ENCODE measurements around the gene EEF2K. TPM values are rescaled to one million over a fixed set of nuclear protein-coding genes. Genes with fewer than 3 reads are reported as not detected.

Gene EEF2K
- polyA plus RNA-seq, 1 experiment = 9.6 TPM

GRCh38 chr16:22312897-22313781 is 107.1 kb downstream of the EEF2K start:
- ChIA-PET POLR2A (no interaction called here), CTCF (no interaction called here)
- no peak overlapping the region for H3K27ac ChIP-seq (ENCODE audit: low read depth, low read length)
- no peak for DNase-seq (ENCODE audit: low read depth, low spot score)
- no peak for TF ChIP-seq CTCF (IDR thresholded peaks at IDR 0.05; ENCODE audit: low read depth, low read length)
- no peaks in the 10 kb centered on the region for H3K27me3 ChIP-seq (ENCODE audit: control insufficient read depth, insufficient read depth, low read length)
- no peak overlapping the region for H3K4me3 ChIP-seq (ENCODE audit: low read depth, low read length)
- H3K9me3 ChIP-seq (ENCODE audit: control insufficient read depth, insufficient read depth, low read length) = no peaks in the 10 kb centered on the region; the same call in 1 of the 2 replicates

GRCh38 chr16:22313876-22314470 is 107.9 kb downstream of the EEF2K start:
- CTCF ChIA-PET = no interaction called here
- POLR2A ChIA-PET = no interaction called here
- no peak for TF ChIP-seq CTCF (IDR thresholded peaks at IDR 0.05; ENCODE audit: low read depth, low read length)

GRCh38 chr16:22314661-22315626 is 108.9 kb downstream of the EEF2K start:
- no peak for TF ChIP-seq CTCF (IDR thresholded peaks at IDR 0.05; ENCODE audit: low read depth, low read length)
- CTCF ChIA-PET = interaction anchor here (0.6 kb wide), 1 partner anchor 12 kb away, joined by 3 read pairs; no protein-coding TSS in a partner anchor

More at GRCh38 chr16:22313876-22314470, 107.9 kb downstream of the EEF2K start:
- DNase-seq (ENCODE audit: low read depth, low spot score) = no peak
- Histone ChIP-seq H3K4me3 (ENCODE audit: low read depth, low read length) (no peak overlapping the region), H3K27me3 (ENCODE audit: control insufficient read depth, insufficient read depth, low read length) (no peaks in the 10 kb centered on the region), H3K27ac (ENCODE audit: low read depth, low read length) (no peak overlapping the region), H3K9me3 (ENCODE audit: control insufficient read depth, insufficient read depth, low read length) (no peaks in the 10 kb centered on the region; the same call in 1 of the 2 replicates)

GRCh38 chr16:22315979-22316378 is 109.9 kb downstream of the EEF2K start:
- POLR2A ChIA-PET = no interaction called here
- no peak overlapping the region for H3K4me3 ChIP-seq (ENCODE audit: low read depth, low read length)
- H3K27ac ChIP-seq (ENCODE audit: low read depth, low read length) = no peak overlapping the region
- no peaks in the 10 kb centered on the region; the same call in 1 of the 2 replicates for H3K9me3 ChIP-seq (ENCODE audit: control insufficient read depth, insufficient read depth, low read length)
- no peak for DNase-seq (ENCODE audit: low read depth, low spot score)
- H3K27me3 ChIP-seq (ENCODE audit: control insufficient read depth, insufficient read depth, low read length) = no peaks in the 10 kb centered on the region
- CTCF ChIA-PET = no interaction called here
- TF ChIP-seq CTCF (IDR thresholded peaks at IDR 0.05; ENCODE audit: low read depth, low read length) = no peak

More at GRCh38 chr16:22314661-22315626, 108.9 kb downstream of the EEF2K start:
- no peak for DNase-seq (ENCODE audit: low read depth, low spot score)
- POLR2A ChIA-PET = no interaction called here
- Histone ChIP-seq H3K4me3 (ENCODE audit: low read depth, low read length) (no peak overlapping the region), H3K27me3 (ENCODE audit: control insufficient read depth, insufficient read depth, low read length) (no peaks in the 10 kb centered on the region), H3K9me3 (ENCODE audit: control insufficient read depth, insufficient read depth, low read length) (no peaks in the 10 kb centered on the region; the same call in 1 of the 2 replicates), H3K27ac (ENCODE audit: low read depth, low read length) (no peak overlapping the region)
